Measurements from ENCODE around the gene CAMTA1.

Gene CAMTA1

DNA sequence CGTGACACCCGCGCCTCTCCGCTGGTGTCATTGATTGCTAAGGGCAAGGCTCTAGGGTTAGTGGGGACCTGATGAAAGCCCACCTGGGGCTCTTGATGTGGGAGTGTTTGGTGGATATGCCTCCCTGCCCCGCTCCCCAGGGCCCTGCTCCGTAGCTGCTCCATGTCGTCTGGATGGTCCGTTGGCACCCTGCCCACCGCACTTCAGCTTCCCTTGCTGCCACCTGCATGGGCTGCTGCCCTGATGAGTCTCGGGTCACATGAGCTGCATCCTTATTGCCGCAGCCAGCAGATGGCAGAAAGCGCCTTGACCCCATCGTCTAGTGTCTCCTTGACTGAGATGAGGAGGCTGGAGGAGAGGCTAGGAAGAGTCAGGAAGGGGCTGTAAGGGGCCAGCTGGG is 439.4 kb downstream of the CAMTA1 start (continued):
- TF ChIP-seq, protein P1, sequence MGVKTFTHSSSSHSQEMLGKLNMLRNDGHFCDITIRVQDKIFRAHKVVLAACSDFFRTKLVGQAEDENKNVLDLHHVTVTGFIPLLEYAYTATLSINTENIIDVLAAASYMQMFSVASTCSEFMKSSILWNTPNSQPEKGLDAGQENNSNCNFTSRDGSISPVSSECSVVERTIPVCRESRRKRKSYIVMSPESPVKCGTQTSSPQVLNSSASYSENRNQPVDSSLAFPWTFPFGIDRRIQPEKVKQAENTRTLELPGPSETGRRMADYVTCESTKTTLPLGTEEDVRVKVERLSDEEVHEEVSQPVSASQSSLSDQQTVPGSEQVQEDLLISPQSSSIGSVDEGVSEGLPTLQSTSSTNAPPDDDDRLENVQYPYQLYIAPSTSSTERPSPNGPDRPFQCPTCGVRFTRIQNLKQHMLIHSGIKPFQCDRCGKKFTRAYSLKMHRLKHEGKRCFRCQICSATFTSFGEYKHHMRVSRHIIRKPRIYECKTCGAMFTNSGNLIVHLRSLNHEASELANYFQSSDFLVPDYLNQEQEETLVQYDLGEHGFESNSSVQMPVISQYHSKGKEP (tag by site-specific recombination; IDR thresholded peaks at IDR 0.05), result no peak
- no peak for TF ChIP-seq ZFP41 (tag by site-specific recombination; IDR thresholded peaks at IDR 0.05; ENCODE audit: borderline replicate concordance)
- TF ChIP-seq GFI1B (tag by site-specific recombination; IDR thresholded peaks at IDR 0.05), result no peak
- TF ChIP-seq ZNF791 (tag by site-specific recombination; IDR thresholded peaks at IDR 0.05), result no peak
- TF ChIP-seq BCL11A (tag by site-specific recombination; IDR thresholded peaks at IDR 0.05; ENCODE audit: low read depth), result no peak

DNA sequence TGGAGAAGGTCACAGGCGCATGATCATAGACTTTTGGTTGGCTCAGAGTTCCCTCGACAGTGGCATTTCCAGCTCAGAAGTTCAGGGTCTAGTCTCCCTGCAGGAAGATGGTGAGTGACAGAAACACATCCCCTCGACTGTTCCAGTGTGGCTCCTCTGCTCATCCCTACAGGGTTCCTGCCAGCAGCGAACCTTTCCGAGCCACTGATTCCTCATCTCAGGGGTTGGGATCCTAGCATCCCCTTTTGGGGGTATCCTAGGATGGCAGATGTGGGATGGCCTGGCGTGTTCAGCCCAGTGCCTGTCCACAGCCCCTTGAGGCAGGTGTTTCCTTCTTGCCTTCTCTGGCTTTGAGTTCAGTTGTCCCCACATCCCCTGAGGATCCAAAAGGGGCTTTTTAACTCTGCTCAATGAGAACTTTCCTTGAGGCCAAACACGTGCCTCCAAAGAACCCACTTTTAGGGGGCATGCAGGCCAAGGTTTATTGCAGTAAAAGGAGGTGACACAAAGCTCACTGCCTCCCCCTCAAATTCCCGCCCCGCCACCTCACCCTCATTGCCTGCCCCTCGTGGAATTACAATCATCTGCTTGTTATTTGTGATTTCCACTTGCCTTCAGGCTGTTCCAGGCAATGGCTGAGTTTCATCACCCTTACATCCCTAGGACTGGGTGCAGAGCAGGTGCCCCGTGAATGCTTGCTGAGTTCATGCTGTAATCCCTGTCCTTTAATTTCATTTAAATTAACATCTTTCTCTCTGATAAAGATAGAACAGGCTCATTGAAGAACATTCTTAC is 440.7 kb downstream of the CAMTA1 start:
- POLR2A ChIA-PET, result no interaction called here
- CTCF ChIA-PET, result no interaction called here
- Histone ChIP-seq H3K9me3 (ENCODE audit: control insufficient read depth, insufficient read depth, low read depth, low read length) (no peaks in the 10 kb centered on the region), H3K4me3 (ENCODE audit: low read depth, low read length) (no peak overlapping the region), H3K27ac (ENCODE audit: extremely low read depth, low read depth, low read length) (no peak overlapping the region), H3K4me1 (ENCODE audit: control insufficient read depth, insufficient read depth, low read length) (no peaks in the 10 kb centered on the region), H3K36me3 (ENCODE audit: control insufficient read depth in 2 of 2, insufficient read depth in 1 of 2, low read length in 2 of 2) (no peaks in the 10 kb centered on the region)
- TF ChIP-seq ZNF792 (tag by site-specific recombination; IDR thresholded peaks at IDR 0.05) (no peak), ZNF155 (tag by site-specific recombination; IDR thresholded peaks at IDR 0.05) (no peak), ZNF174 (tag by site-specific recombination; IDR thresholded peaks at IDR 0.05) (no peak), GLI4 (tag by site-specific recombination; IDR thresholded peaks at IDR 0.05) (no peak), ZNF701 (tag by site-specific recombination; IDR thresholded peaks at IDR 0.05) (no peak), ZNF791 (tag by site-specific recombination; IDR thresholded peaks at IDR 0.05) (no peak)
- TF ChIP-seq, protein P2, sequence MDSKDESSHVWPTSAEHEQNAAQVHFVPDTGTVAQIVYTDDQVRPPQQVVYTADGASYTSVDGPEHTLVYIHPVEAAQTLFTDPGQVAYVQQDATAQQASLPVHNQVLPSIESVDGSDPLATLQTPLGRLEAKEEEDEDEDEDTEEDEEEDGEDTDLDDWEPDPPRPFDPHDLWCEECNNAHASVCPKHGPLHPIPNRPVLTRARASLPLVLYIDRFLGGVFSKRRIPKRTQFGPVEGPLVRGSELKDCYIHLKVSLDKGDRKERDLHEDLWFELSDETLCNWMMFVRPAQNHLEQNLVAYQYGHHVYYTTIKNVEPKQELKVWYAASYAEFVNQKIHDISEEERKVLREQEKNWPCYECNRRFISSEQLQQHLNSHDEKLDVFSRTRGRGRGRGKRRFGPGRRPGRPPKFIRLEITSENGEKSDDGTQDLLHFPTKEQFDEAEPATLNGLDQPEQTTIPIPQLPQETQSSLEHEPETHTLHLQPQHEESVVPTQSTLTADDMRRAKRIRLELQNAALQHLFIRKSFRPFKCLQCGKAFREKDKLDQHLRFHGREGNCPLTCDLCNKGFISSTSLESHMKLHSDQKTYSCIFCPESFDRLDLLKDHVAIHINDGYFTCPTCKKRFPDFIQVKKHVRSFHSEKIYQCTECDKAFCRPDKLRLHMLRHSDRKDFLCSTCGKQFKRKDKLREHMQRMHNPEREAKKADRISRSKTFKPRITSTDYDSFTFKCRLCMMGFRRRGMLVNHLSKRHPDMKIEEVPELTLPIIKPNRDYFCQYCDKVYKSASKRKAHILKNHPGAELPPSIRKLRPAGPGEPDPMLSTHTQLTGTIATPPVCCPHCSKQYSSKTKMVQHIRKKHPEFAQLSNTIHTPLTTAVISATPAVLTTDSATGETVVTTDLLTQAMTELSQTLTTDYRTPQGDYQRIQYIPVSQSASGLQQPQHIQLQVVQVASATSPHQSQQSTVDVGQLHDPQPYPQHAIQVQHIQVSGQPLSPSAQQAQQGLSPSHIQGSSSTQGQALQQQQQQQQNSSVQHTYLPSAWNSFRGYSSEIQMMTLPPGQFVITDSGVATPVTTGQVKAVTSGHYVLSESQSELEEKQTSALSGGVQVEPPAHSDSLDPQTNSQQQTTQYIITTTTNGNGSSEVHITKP (tag by site-specific recombination; IDR thresholded peaks at IDR 0.05), result no peak
- TF ChIP-seq, protein P3, sequence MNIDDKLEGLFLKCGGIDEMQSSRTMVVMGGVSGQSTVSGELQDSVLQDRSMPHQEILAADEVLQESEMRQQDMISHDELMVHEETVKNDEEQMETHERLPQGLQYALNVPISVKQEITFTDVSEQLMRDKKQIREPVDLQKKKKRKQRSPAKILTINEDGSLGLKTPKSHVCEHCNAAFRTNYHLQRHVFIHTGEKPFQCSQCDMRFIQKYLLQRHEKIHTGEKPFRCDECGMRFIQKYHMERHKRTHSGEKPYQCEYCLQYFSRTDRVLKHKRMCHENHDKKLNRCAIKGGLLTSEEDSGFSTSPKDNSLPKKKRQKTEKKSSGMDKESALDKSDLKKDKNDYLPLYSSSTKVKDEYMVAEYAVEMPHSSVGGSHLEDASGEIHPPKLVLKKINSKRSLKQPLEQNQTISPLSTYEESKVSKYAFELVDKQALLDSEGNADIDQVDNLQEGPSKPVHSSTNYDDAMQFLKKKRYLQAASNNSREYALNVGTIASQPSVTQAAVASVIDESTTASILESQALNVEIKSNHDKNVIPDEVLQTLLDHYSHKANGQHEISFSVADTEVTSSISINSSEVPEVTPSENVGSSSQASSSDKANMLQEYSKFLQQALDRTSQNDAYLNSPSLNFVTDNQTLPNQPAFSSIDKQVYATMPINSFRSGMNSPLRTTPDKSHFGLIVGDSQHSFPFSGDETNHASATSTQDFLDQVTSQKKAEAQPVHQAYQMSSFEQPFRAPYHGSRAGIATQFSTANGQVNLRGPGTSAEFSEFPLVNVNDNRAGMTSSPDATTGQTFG (tag by site-specific recombination; IDR thresholded peaks at IDR 0.05; ENCODE audit: borderline replicate concordance), result no peak

DNA sequence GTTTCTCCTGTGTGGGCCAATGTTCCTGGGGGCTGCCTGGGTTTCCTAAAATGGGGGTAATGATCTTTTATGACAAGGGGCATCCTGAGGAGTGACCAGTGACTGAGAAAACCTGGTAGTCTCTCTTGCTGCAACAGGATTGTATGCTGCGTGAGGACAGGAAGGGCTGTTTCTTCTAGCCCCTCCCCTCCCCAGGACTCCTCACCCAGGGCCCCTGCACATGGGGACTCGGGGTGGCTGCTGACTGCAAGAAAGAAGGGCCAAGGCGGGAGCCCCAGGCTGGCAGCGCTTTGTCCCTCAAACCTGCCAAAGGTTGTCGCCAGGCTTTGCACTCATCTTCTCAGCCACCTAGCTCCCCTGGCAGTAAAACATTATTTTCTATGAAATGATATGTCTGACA is 442.4 kb downstream of the CAMTA1 start:
- Histone ChIP-seq H3K9me3 (ENCODE audit: control insufficient read depth, insufficient read depth, low read depth, low read length) (no peaks in the 10 kb centered on the region), H3K36me3 (ENCODE audit: control insufficient read depth in 2 of 2, insufficient read depth in 1 of 2, low read length in 2 of 2) (no peaks in the 10 kb centered on the region), H3K4me1 (ENCODE audit: control insufficient read depth, insufficient read depth, low read length) (no peaks in the 10 kb centered on the region), H3K4me3 (ENCODE audit: low read depth, low read length) (no peak overlapping the region), H3K27ac (ENCODE audit: extremely low read depth, low read depth, low read length) (no peak overlapping the region)
- ChIA-PET POLR2A (no interaction called here), CTCF (no interaction called here)
- TF ChIP-seq ZNF202 (tag by site-specific recombination; IDR thresholded peaks at IDR 0.05; ENCODE audit: borderline replicate concordance) (no peak), ZNF544 (tag by site-specific recombination; IDR thresholded peaks at IDR 0.05) (no peak), OVOL3 (tag by site-specific recombination; IDR thresholded peaks at IDR 0.05) (no peak), ZNF529 (tag by site-specific recombination; IDR thresholded peaks at IDR 0.05; ENCODE audit: insufficient replicate concordance) (no peak)

All from HEK293 (cell line).